ENCODE measurements around the gene GPR55. TPM values are rescaled to one million over a fixed set of nuclear protein-coding genes. Genes with fewer than 3 reads are reported as not detected.

Gene GPR55
- total RNA-seq, 2 donors from 2014 or later = 2.6 to 7.5 TPM

DNA sequence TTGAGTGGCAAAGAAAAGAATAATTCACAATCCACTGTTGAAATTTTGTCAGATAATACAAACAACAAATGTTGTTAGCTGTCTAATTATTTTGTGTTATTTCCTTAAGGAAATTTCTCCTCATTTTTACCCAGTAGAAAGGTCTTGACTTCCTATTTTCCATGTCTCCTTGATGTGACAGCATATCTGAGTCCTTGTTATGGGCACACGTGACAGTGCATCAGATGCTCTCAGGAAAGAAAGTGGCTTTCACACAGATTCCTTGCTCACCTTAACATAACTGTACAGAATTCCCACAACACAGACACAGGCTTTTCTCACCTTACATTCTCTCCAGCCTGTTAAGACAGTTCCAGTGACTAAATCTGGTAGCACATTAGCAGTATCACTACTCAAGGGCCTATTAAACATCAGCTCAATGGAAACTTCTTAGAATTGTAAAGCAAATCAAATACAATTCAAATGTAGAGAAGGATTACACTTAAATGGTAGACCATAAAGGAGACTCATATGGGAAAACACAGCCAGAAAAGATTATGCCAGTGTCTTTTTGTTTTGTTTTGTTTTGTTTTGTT lies 30.2 kb upstream of the GPR55 start:
- H3K9ac ChIP-seq (ENCODE audit: extremely low read depth, low read length, poor library complexity, severe bottlenecking) = no peak overlapping the region
- WGBS, 2 experiments (ENCODE audit: insufficient coverage in 1 of 2, insufficient read length in 1 of 2) = 91 to 100% methylated on average over 1 of the region's 1 CpG

DNA sequence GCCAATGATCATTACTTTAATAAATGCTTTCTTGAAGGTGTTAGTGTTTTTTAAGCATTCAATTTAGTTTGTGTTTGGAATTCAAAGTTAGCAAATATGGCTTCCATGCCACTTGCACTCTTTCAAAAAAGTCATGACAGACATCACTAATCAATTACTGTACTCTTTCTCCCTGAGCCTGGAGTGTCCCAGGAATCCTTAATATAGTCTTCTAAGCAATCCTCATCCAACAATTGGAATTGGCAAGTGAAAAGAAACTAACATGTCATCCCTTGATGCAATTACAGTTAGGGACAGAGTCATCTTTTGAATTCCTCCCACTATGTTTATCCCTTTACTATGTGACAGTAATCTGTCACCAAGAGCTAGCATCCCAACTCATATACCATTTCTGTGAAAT lies 29.7 kb upstream of the GPR55 start:
- H3K27me3 Mint-ChIP-seq (ENCODE audit: insufficient read depth) = peaks cover 18% of the 10 kb centered on the region
- peaks cover 5% of the 10 kb centered on the region for H3K9me3 ChIP-seq (ENCODE audit: control insufficient read depth, low read length)
- no peak overlapping the region for H3K27ac Mint-ChIP-seq
- no peaks in the 10 kb centered on the region for H3K36me3 ChIP-seq (ENCODE audit: control insufficient read depth, insufficient read depth, low read length)
- peaks cover 19% of the 10 kb centered on the region for H3K4me1 Mint-ChIP-seq
- no peaks in the 10 kb centered on the region for H3K36me3 Mint-ChIP-seq (ENCODE audit: low read depth)
- peaks cover 10% of the 10 kb centered on the region for H3K9me3 Mint-ChIP-seq
- H3K4me3 Mint-ChIP-seq = no peak overlapping the region
- H3K4me1 ChIP-seq (ENCODE audit: control insufficient read depth, insufficient read depth, low read length) = no peaks in the 10 kb centered on the region
- peaks cover 12% of the 10 kb centered on the region for H3K27me3 ChIP-seq (ENCODE audit: control insufficient read depth, insufficient read depth, low read length, poor library complexity, severe bottlenecking)
- no peak overlapping the region for H3K27ac ChIP-seq (ENCODE audit: low read depth, low read length)
- no peak overlapping the region for H3K9ac ChIP-seq (ENCODE audit: extremely low read depth, low read length, poor library complexity, severe bottlenecking)
- no peak overlapping the region for H3K4me3 ChIP-seq (ENCODE audit: low read length)
- TF ChIP-seq, protein P1, sequence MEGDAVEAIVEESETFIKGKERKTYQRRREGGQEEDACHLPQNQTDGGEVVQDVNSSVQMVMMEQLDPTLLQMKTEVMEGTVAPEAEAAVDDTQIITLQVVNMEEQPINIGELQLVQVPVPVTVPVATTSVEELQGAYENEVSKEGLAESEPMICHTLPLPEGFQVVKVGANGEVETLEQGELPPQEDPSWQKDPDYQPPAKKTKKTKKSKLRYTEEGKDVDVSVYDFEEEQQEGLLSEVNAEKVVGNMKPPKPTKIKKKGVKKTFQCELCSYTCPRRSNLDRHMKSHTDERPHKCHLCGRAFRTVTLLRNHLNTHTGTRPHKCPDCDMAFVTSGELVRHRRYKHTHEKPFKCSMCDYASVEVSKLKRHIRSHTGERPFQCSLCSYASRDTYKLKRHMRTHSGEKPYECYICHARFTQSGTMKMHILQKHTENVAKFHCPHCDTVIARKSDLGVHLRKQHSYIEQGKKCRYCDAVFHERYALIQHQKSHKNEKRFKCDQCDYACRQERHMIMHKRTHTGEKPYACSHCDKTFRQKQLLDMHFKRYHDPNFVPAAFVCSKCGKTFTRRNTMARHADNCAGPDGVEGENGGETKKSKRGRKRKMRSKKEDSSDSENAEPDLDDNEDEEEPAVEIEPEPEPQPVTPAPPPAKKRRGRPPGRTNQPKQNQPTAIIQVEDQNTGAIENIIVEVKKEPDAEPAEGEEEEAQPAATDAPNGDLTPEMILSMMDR (conservative IDR thresholded peaks at IDR 0.05) = no peak
- no peak for DNase-seq

More for the DNA sequence above, 30.2 kb upstream of the GPR55 start:
- H3K4me3 Mint-ChIP-seq = no peak overlapping the region
- H3K9me3 ChIP-seq (ENCODE audit: control insufficient read depth, low read length) = peaks cover 10% of the 10 kb centered on the region
- peaks cover 15% of the 10 kb centered on the region for H3K9me3 Mint-ChIP-seq
- H3K27me3 Mint-ChIP-seq (ENCODE audit: insufficient read depth) = peaks cover 18% of the 10 kb centered on the region
- no peak overlapping the region for H3K4me3 ChIP-seq (ENCODE audit: low read length)
- H3K36me3 Mint-ChIP-seq (ENCODE audit: low read depth) = no peaks in the 10 kb centered on the region
- no peak for DNase-seq
- no peaks in the 10 kb centered on the region for H3K36me3 ChIP-seq (ENCODE audit: control insufficient read depth, insufficient read depth, low read length)
- no peak overlapping the region for H3K27ac Mint-ChIP-seq
- peaks cover 12% of the 10 kb centered on the region for H3K27me3 ChIP-seq (ENCODE audit: control insufficient read depth, insufficient read depth, low read length, poor library complexity, severe bottlenecking)
- peaks cover 17% of the 10 kb centered on the region for H3K4me1 Mint-ChIP-seq
- no peaks in the 10 kb centered on the region for H3K4me1 ChIP-seq (ENCODE audit: control insufficient read depth, insufficient read depth, low read length)
- H3K27ac ChIP-seq (ENCODE audit: low read depth, low read length) = no peak overlapping the region
- TF ChIP-seq, protein P1 (conservative IDR thresholded peaks at IDR 0.05) = no peak

DNA sequence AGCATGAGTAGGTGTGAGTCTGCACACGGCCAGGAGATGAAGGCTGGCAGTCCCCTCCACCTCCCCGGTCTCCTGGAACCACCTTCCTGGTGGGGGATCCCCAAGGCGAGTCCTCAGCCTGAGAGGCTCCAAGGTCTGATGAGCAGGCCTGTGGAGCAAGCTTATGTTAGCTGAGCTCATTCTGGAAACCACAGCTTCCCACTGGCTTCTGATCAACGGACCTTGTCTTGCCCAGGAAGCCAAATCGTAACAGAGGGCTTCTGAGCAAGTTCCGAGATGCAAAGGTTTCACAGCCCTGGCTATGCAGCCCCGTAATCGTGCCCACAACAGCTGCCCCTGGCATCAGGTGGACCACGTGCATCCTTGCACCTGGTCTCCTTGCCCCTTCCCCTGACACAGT lies 28.8 kb upstream of the GPR55 start:
- H3K4me3 ChIP-seq (ENCODE audit: low read length) = no peak overlapping the region
- 94 to 99% methylated on average over 8 to 9 of the region's 9 CpGs for WGBS, 2 experiments (ENCODE audit: insufficient coverage in 1 of 2, insufficient read length in 1 of 2)
- no peaks in the 10 kb centered on the region for H3K4me1 ChIP-seq (ENCODE audit: control insufficient read depth, insufficient read depth, low read length)
- H3K9me3 ChIP-seq (ENCODE audit: control insufficient read depth, low read length) = no peaks in the 10 kb centered on the region
- no peak overlapping the region for H3K27ac Mint-ChIP-seq
- H3K4me3 Mint-ChIP-seq = no peak overlapping the region
- H3K27me3 ChIP-seq (ENCODE audit: control insufficient read depth, insufficient read depth, low read length, poor library complexity, severe bottlenecking) = peaks cover 12% of the 10 kb centered on the region
- TF ChIP-seq, protein P1 (conservative IDR thresholded peaks at IDR 0.05) = no peak
- H3K36me3 Mint-ChIP-seq (ENCODE audit: low read depth) = no peaks in the 10 kb centered on the region
- no peak overlapping the region for H3K9ac ChIP-seq (ENCODE audit: extremely low read depth, low read length, poor library complexity, severe bottlenecking)
- H3K36me3 ChIP-seq (ENCODE audit: control insufficient read depth, insufficient read depth, low read length) = no peaks in the 10 kb centered on the region
- peaks cover 6% of the 10 kb centered on the region for H3K9me3 Mint-ChIP-seq
- DNase-seq = no peak
- H3K27ac ChIP-seq (ENCODE audit: low read depth, low read length) = no peak overlapping the region
- H3K4me1 Mint-ChIP-seq = peaks cover 19% of the 10 kb centered on the region
- H3K27me3 Mint-ChIP-seq (ENCODE audit: insufficient read depth) = peaks cover 17% of the 10 kb centered on the region

Data from endodermal cell (in vitro differentiated cells).